ENCODE measurements around the gene SMC1B. TPM values are rescaled to one million over a fixed set of nuclear protein-coding genes. Genes with fewer than 3 reads are reported as not detected.

The SMC1B gene
- polyA plus RNA-seq, 3 donors: not detected

DNA sequence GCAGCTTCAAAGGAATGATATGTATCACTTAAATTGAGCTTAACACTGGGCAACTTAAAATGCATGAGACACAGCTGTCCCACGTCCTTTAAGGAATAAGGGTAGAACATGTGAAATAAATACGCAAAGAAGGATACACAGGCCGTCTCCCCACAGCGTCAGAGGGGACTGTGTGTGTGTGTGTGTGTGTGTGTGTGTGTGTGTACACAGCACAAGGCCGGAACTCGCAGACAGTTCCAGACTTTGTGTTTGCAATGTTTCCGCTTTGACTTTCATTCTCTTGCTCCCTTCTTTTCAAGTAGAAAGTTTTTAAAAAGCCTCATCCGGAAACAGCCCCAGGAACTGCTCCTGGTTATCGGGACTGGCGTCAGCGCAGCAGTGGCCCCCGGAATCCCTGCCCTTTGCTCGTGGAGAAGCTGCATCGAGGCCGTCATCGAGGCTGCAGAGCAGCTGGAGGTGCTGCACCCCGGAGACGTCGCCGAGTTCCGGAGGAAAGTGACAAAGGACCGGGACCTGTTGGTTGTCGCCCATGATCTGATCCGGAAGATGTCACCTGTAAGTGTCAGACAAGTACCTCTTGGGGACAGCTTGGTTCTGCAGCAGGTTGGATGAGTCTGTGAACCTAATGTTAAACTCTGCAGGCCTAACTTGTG lies 90.4 kb downstream of the SMC1B start:
- WGBS (ENCODE audit: insufficient coverage): 98% methylated on average over 21 of the region's 24 CpGs
- Histone ChIP-seq H3K9me3 (replicated peaks in 1 of 2; ENCODE audit: control insufficient read depth in 1 of 2, insufficient read depth in 1 of 2, low read length in 2 of 2) (no peaks in the 10 kb centered on the region), H4K20me1 (ENCODE audit: insufficient read depth, low read length) (peaks cover 19% of the 10 kb centered on the region), H3K79me2 (ENCODE audit: insufficient read depth, low read length) (peaks cover 47% of the 10 kb centered on the region), H3K27ac (ENCODE audit: low read depth in 1 of 2, low read length in 2 of 2) (no peak overlapping the region), H3K9ac (ENCODE audit: insufficient read depth, low read length, poor library complexity, severe bottlenecking) (no peak overlapping the region), H3K4me2 (replicated peaks; ENCODE audit: extremely low read depth, low read length, poor library complexity, severe bottlenecking) (no peak overlapping the region), H3K27me3 (ENCODE audit: control insufficient read depth in 2 of 2, insufficient read depth in 2 of 2, low read length in 2 of 2) (no peaks in the 10 kb centered on the region), H3K36me3 (replicated peaks in 1 of 2; ENCODE audit: control insufficient read depth in 1 of 2, insufficient read depth in 2 of 2, low read length in 2 of 2) (peaks cover 52 to 68% of the 10 kb centered on the region in 2 donors), H2AFZ (ENCODE audit: insufficient read depth, low read depth, low read length, poor library complexity, severe bottlenecking) (no peak overlapping the region), H3K4me1 (ENCODE audit: control insufficient read depth in 1 of 2, insufficient read depth in 2 of 2, low read length in 2 of 2) (peaks cover 15 to 18% of the 10 kb centered on the region in 2 donors), H3K4me3 (replicated peaks in 1 of 3; ENCODE audit: low read depth in 2 of 3, low read length in 3 of 3) (no peak overlapping the region)
- Mint-ChIP-seq H3K27me3 (ENCODE audit: low read depth in 3 of 3) (peaks cover 0 to 2% (median 0%) of the 10 kb centered on the region in 3 donors), H3K4me3 (no peak overlapping the region), H3K4me1 (peaks cover 21% of the 10 kb centered on the region), H3K27ac (peak overlapping the region in 1 of 7 donors; percentile 15), H3K36me3 (peaks cover 56 to 67% of the 10 kb centered on the region in 2 donors), H3K9me3 (peaks cover 0 to 3% (median 0%) of the 10 kb centered on the region in 7 donors)
- intact Hi-C loops (cut with micrococcal nuclease): no loop called here
- DNase-seq: no peak
- TF ChIP-seq, protein P1, sequence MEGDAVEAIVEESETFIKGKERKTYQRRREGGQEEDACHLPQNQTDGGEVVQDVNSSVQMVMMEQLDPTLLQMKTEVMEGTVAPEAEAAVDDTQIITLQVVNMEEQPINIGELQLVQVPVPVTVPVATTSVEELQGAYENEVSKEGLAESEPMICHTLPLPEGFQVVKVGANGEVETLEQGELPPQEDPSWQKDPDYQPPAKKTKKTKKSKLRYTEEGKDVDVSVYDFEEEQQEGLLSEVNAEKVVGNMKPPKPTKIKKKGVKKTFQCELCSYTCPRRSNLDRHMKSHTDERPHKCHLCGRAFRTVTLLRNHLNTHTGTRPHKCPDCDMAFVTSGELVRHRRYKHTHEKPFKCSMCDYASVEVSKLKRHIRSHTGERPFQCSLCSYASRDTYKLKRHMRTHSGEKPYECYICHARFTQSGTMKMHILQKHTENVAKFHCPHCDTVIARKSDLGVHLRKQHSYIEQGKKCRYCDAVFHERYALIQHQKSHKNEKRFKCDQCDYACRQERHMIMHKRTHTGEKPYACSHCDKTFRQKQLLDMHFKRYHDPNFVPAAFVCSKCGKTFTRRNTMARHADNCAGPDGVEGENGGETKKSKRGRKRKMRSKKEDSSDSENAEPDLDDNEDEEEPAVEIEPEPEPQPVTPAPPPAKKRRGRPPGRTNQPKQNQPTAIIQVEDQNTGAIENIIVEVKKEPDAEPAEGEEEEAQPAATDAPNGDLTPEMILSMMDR (IDR thresholded peaks at IDR 0.05): no peak

DNA sequence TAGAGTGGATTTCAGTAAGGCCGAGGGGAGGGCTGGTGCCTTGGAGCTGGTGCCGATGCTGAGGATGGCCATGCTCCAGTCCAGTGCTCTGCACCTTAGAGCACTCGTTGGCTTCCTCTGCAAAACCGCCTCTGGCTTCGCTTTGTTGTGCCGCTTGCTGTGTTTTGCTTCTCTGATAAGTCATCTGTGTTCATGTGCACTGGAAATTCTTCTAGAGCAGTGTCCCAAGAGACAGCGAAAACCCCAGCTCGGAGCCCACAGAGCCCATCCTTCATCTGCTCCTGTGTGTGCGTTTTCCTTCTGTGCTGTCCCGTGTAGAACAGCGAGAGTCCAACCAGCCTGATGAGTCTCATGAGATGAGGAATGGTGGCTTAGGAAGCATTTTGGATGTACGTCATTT lies 91.6 kb downstream of the SMC1B start:
- peak overlapping the region in 2 of 7 donors; percentile 8 to 55 for H3K27ac Mint-ChIP-seq
- H3K9me3 ChIP-seq (replicated peaks in 1 of 2; ENCODE audit: control insufficient read depth in 1 of 2, insufficient read depth in 1 of 2, low read length in 2 of 2): no peaks in the 10 kb centered on the region
- no peaks in the 10 kb centered on the region for H3K27me3 ChIP-seq (ENCODE audit: control insufficient read depth in 2 of 2, insufficient read depth in 2 of 2, low read length in 2 of 2)
- H3K4me1 ChIP-seq (ENCODE audit: control insufficient read depth in 1 of 2, insufficient read depth in 2 of 2, low read length in 2 of 2): peaks cover 27 to 29% of the 10 kb centered on the region in 2 donors
- no peak overlapping the region for H2AFZ ChIP-seq (ENCODE audit: insufficient read depth, low read depth, low read length, poor library complexity, severe bottlenecking)
- no peak overlapping the region for H3K4me2 ChIP-seq (replicated peaks; ENCODE audit: extremely low read depth, low read length, poor library complexity, severe bottlenecking)
- H3K36me3 Mint-ChIP-seq: peaks cover 48 to 60% of the 10 kb centered on the region in 2 donors
- peaks cover 59% of the 10 kb centered on the region for H3K79me2 ChIP-seq (ENCODE audit: insufficient read depth, low read length)
- no peak overlapping the region for H3K4me3 ChIP-seq (replicated peaks in 1 of 3; ENCODE audit: low read depth in 2 of 3, low read length in 3 of 3)
- H4K20me1 ChIP-seq (ENCODE audit: insufficient read depth, low read length): peaks cover 31% of the 10 kb centered on the region
- DNase-seq: no peak
- peaks cover 32% of the 10 kb centered on the region for H3K4me1 Mint-ChIP-seq
- intact Hi-C loops (cut with micrococcal nuclease): no loop called here
- H3K9me3 Mint-ChIP-seq: peaks cover 0 to 3% (median 0%) of the 10 kb centered on the region in 7 donors
- H3K27me3 Mint-ChIP-seq (ENCODE audit: low read depth in 3 of 3): no peaks in the 10 kb centered on the region
- no peak overlapping the region for H3K9ac ChIP-seq (ENCODE audit: insufficient read depth, low read length, poor library complexity, severe bottlenecking)
- TF ChIP-seq, protein P1 (IDR thresholded peaks at IDR 0.05): no peak
- H3K27ac ChIP-seq (ENCODE audit: low read depth in 1 of 2, low read length in 2 of 2): no peak overlapping the region
- 98% methylated on average over 8 of the region's 12 CpGs for WGBS (ENCODE audit: insufficient coverage)
- H3K36me3 ChIP-seq (replicated peaks in 1 of 2; ENCODE audit: control insufficient read depth in 1 of 2, insufficient read depth in 2 of 2, low read length in 2 of 2): peaks cover 43 to 57% of the 10 kb centered on the region in 2 donors
- H3K4me3 Mint-ChIP-seq: no peak overlapping the region

Measured in CD14-positive monocyte (primary cell).